COR-L47 (cell line): ENCODE measurements around the gene AFAP1.

Source experiments
- DNase-seq: peaks from one replicate; lab custom pipeline; 2025; lab: John Stamatoyannopoulos, UW

AFAP1 gene

DNA sequence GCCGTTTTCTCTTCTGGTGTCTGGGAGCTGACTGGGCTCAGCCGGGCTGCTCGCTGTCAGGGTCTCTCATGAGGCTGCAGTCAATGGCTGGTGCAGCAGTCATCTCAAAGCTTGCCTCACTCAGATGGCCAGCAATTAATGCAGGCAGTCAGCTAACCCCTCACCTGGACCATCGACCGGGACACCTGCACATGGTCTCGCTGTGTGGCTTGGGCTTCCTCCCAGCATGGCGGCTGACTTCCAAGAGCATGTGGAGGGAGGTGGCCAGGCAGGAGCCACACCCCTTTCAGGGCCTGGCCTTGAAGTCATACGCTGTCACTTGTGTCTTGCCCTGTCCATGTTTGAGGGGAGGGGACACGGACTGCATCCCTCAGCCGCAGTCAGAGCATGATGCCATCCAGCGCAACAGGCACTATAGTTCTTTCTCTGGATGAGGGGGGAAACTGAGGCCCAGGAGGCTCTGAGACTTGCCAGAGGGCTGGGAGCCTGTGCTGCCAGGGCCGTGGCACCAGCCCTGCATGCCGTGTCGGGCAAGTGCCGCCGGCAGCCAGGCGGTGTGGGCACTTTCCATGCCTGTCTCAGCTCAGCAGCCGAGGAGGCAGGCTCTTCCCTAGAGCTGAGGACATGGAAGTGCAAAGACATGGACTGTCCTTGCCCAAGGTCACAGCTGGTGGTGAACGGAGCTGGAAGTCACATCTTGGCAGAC is 201.8 kb downstream of the AFAP1 start:
- DNase-seq: no peak

DNA sequence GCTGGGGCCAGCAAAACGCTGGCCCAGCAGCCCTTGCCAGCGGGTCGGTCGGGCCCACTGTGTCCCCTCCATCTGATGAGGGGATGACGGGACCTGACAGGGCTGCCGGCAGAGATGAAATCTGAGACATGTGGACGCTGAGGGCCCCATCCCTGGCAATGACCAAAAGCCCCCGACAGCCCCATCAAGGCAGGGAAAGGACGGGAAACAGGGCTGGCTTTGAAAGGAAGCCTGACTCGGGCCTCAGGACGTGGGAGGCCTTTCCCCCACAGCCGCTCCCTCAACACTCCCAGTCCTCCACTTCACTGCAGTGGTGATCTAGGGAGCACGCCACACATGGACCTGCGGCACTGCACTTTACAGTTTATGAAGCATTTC is 202.4 kb downstream of the AFAP1 start:
- no peak for DNase-seq

DNA sequence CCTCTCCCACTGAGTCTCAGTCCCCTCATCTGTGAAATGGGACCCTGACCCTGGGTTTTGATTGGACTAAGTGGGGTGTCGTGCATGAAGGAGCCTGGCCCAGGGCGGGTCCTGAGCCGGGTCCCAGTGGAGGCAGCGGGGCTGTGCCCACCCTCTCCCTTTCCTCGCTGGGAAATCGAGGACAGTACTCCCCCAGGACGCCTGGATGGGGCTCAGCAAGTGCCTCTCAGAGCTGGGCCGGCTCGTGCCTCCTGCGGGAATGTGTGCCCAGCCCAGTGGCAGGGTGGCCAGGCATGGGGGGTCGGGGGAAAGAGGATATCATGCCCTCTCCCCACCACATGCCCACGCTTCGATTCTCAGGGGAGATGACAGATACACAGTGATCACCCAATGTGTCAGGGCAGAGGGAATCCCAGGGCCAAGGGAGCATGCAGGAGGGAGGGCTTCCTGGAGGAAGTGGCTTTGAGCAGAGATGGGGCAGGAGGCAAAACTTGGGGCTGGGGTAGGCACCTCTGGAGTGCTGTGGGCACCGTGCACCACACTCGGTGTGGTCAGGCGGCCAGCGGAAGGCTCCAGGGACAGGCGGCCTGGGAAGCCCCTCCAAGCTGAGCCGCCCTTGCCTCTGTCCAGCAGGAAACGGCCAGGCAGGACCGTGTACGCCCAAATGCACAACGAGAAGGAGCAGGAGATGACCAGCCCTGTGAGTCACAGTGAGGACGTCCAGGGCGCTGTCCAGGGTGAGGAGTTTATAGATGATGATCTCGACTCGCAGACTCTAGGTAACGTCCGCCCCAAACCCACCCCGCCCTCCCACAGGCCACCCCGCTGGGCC is 203.0 kb downstream of the AFAP1 start:
- DNase-seq: no peak

DNA sequence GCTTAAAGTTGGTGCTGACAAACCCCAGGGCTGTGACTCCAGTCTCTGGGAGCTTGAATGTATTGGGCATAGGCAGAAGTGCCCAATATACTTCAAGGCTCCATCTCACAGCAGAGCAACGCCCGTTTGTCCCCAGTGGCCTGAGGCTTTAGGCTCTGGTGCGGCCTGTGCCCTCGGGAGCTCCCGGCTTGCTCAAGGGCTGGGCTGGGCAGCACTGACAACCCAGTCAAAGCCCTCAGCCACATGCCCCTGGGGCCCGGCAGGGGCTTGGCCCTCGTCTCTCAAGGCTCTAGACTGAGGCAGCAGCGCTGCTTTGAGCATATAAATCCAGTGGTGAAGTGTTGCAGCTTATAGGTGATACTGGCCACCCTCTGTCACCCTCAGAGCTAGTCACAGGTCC is 203.7 kb downstream of the AFAP1 start:
- DNase-seq: no peak

DNA sequence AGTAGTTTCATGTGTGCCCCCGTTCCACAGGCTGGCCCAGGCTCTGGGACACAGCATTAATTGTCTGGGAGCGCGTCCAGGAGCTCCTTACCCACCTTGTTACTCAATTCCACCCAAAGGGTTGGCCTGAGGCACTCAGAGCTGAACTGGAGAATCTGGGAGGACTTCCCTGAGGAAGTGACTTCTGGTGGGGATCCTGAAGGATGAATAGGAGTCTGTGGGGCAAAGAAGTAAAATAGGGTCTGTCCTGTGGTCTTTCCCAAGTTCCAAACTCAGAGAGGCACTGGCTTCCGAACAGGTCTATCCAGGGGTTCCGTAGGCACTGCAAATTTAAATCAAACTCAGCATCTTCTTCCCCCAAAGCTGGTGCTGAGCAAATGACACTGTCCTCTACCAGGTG is 204.3 kb downstream of the AFAP1 start:
- DNase-seq: no peak

DNA sequence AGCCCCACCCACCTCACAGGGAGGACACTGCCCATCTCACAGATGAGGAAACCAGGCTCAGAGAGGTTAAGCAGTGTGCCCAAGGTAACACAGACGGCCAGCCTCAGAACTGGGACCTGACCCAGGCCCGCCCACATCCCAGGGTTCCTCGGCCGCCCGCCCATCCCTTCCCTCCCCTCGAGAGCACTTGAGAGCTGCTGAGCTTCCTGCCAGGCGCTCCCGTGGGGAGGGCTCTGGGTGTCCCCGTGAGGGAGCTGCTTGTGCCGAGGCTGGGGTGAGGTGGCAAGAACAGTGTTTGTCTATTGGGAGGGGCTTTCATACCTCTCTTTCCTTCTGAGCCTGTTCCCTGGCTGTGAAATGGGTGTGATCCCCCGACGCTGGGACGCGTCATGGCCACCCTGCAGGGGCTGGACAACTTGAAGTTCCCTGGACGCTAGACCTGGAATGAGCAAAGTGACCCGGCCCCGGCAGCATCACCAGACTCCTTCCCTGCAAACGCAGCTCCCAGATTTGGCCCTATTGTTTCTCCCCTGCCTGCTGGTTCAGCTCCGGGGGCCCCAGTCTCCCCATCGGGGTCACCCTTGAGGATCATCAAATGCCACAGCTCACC is 204.9 kb downstream of the AFAP1 start:
- no peak for DNase-seq

DNA sequence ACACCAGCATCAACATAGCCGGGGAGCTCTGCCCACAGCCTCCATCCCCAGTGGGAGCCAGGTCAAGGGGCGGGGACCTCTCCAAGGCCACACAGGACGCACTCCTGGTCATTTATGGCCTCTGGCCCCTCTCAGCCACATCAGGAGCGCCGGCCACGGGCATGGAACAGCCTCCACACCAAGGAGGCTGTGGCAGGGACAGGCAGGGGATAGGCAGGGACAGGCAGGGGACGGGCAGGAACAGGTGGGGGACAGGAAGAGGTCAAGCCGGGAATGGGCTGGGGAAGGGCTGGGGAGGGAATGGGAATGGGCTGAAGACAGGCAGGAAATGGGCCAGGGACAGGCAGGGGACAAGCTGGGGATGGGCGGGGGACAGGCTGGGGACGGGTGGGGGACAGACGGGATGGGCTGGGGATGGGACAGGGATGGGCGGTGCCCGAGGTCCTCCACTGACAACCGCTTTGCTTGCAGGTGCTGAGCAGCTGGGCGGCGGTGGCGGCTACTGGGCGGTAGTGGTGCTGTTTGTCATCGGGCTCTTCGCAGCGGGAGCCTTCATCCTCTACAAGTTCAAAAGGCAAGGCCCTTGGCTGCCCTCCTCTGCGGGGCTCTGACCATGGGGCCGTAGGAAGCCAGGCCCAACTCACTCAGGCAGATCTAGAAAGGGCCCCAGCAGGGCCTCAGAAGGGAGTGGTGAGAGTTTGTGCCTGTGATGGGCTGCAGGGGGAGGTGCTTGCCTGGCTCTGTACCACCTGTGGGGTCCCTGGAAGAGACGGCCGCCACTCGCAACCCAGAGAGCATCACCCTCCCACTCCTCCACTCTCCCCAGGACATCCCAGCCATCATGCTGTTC is 205.6 kb downstream of the AFAP1 start:
- no peak for DNase-seq

DNA sequence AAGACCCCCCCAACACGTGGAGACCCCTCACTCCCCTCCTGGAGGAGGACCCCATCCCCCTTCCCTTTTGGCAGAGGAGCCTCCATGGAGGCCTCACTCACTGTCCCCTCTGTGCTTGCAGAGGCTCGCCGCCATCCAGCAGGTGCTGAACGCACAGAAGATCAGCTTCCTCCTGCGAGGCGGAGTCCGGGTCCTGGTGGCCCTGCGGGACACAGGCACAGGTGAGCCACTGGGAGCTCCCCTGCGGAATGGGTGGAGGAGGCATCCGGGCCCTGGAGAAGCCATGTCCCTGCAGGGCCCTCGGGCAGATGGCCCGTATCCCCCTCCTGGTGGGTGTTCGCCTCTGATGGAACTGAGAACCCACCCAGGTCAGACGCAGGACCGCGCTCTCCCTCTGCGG is 206.5 kb downstream of the AFAP1 start:
- no peak for DNase-seq

DNA sequence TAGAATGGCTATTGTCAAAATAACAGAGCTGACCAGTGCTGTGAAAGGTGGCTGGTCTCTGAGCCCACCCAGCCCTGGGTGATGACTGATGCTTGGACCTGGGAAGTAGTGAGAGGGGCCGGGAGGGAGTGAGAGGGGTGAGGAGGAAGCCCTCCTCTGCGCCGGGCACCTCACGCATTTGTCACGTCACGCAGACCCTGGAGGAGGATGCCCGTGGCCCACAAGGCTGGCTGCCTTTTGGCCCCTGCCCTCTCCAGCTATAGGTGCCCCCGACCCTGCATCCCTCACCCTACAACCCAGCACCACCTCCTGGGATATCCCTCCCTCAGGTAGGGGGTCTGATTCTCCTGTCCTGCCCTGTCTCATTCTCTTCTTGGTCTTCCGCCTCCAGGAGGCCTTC is 207.4 kb downstream of the AFAP1 start:
- DNase-seq: no peak

DNA sequence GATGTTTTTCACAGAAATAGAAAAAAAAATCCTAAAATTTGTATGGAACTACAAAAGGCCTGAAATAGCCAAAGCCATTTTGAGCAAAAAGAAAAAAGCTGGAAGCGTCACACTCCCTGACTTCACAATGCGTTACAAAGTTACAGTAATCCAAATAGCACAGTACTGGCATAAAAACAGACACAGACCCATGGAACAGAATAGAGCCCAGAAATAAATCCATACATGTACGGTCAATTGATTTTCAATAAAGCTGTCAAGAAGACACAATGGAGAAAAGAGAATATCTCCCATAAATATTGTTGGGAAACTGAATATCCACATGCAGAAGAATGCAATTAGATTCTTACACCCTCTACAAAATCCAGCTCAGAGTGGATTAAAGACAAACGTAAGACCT is 208.2 kb downstream of the AFAP1 start:
- DNase-seq: no peak

DNA sequence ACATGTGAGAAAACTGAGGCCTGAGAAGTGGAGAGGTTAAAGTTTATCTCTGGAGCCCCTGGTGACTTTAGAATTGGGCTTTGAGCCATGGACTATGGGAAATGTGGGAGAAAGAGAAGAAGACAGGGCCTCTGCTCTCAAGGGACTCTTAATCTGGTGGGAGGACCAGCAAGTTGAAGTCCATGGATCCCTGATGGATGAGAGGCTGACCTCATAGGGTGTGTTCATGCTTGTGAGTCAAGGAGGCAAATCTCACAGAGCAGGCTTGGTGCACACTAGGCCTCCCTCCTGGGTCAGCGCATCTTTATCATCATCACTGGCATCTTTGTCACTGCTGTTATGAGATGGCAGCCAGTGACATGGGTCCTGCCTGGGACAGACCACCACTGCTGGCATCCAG is 211.9 kb downstream of the AFAP1 start:
- DNase-seq: no peak

DNA sequence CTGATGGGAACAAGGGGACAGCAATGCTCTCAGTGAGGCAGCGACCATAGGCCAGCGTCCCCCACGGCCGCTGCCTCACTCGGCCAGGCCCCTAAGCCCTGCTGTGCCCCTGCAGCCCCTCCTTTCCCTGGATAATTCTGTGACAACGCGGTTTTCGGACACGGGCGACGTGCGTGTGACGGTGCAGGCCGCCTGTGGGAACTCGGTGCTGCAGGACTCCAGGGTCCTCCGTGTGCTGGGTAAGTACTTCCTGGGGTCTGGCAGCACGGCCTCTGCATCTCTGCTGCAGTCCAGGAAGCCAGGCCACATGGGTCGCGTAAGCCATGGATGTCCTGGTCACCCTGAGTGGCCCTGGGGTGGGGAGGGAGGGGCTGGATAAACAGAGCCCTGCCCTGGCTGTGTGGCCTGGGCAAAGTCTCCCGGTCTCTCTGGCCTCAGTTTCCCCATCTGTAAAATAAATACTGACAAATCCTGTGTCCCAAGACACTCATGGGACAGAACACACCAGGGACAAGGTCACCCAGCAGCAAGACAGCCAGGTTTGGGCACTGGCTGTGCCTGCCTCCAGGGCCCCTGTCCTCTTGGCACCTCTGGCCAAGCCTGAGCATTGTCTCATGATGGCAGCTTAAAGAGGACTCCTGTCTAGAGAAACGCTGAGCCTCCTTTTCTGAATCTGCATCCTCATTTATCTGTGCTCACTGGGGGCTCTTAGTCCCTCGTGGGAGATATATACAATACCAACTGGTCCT is 212.8 kb downstream of the AFAP1 start:
- no peak for DNase-seq

DNA sequence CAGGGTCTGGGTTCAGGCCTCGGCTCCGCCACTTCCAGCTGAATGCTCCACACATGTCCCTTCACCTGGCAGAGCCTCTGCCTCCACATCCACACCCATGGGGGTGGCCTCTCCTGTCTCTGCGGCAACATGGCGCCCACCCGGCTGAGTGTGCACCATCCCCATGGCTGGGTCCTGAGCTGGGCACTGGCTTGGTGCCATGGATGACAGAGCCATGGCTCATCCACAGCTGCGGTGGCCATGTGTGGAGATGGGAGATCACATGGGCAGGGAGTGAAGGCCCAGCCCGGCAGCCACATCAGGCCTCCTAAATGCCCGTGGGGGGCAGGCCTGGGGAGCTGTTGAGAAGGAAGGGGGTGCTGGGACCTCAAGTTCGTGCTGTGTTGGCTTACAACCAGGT is 213.7 kb downstream of the AFAP1 start:
- no peak for DNase-seq

DNA sequence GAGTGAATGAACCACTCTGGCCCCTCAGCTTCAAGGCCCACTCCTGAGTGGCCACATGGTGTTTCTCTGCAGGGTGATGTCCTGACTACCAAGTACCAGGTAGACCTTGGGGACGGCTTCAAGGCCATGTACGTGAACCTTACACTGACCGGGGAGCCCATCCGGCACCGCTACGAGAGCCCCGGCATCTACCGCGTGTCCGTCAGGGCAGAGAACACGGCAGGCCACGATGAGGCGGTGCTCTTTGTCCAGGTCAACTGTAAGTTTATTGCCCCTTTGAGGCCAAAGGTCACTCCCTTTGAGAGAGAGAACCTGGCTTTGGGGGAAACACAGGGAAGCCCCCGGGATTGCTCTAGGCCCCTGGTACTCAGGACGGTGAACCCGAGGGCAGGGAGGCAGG is 216.0 kb downstream of the AFAP1 start:
- no peak for DNase-seq

DNA sequence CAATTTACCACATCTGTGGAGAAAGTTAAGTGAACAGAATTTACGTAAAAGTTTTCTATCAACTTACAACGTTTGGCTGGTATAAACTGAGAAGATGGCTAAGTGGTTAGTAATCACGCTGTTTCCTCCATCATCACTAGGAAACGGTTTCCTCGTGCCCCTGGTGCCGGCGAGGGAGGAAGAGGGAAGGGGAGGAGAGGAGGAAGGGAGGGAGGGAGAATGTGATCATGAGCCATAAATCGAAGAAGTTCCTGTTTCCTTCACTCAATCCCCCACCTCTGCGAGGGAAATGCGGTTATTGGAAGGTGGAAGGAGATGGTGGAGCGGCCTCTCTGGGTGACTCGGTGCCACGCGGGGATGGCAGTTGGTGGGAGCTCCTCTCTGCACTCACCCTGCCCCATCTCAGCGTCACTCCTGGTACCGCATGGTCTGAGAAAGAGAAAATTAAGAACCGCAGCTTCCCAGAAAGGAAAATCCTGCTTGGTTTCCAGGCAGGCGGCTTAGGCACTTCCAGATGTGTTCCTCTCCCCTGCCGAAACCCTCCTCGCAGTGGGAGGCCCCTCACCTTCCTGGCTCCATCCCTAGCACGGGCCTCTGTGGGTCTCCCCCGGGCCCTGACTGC is 216.8 kb downstream of the AFAP1 start:
- DNase-seq: no peak

DNA sequence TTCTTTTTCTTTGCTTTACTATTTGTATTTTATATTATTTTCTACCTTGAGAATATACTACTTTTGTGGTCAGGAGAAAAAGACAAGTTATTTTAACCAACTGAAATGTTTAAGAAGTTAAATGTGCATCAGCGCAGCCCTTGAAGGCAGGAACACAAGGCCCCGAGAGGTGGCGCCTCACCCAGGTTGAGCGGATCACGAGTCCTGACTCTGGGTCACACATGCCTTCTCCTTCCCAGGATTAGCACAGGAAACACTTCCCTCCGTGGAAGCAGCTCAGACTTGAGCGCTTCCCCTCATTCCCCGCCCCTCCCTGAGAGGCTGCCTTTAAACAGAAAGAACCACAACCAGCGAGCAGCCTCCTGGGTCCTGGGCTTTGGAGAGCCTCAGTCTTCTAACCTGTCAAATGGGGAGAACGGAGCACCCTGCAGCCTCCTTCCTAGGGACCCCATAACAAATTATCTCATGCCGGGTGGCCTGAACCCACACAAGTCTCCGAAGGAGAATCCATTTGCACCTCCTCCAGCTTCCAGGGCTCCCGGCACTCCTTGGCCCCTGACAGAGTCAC is 217.6 kb downstream of the AFAP1 start:
- DNase-seq: no peak

DNA sequence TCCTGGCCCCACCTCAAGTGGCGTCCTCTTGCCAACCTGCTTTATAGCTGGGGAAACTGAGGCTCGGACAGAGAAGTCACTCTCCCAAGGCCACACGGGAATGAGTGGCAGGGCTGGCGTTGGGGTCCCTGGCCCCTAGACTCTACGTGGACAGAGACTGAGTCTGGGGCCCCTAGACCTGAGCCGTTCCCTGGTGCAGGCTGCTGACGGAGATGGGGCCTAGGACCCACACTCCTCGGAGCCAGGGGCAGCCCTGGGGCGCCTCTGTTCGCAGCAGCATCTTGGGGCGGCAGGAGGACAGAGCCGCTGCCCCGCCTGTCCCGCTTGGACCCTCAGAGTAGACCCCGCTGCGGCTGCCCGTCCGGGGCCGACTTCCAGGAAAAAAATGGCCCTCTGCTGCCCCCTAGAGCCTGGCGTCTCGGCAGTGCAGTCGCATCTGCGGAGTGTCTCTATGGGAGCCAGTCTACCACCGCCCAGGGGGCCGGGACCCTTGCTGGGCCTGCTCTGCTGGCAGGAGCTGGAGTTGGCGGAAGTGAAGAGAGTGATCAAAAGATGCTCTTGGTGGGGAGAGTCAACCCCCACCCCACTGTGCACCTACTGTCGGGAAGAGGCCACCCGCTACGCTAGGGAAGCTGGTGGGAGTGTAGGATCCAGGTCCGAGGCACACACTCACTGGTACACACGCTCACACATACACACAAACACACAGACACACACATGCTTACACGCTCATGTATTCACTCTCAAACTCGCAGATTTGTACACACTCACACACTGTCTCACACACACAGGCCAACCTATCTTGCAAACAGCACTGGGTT is 220.1 kb downstream of the AFAP1 start:
- DNase-seq: peak; percentile 71

DNA sequence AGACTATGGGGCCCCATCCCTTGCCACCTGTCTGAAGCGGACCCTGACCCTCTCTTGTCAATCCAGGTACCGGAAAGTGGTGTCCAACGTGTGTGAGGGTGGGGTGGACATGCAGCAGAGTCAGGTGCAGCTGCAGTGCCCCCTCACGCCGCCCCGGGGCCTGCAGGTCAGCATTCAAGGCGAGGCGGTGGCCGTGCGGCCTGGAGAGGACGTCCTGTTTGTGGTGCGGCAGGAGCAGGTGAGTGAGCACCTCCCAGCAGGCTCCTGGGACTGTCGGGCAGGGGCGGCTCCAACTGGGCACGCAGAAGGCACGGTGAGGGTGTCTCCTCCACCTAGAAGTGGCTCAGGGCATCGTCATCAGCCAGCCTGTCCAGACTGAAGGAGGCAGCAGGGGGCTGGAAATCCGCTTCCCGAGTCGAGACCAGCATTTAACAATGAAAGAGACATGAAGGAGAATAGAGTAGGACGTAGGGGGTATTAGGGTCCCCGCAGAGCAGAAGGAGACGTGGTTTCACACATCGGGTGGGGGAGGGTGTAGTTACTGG is 221.6 kb downstream of the AFAP1 start:
- DNase-seq: no peak

DNA sequence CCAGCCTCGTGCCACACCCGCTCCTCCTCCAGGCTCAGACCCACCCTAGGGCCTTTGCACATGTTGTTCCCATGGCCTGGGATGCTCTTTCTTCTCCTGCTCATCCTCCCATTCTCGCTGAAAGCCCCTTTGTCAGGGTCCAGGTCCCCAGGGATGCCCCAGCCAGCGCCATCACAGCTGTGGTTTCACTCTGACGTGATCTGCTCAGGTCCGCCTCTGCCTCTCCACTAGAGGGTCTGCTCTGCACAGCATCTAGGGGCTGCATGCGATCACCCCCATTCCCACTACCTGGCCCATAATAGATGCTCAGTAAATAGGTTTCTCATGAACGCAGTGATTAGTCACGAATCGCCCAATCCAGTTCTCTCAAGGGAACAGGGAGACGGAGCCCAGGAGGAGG is 222.5 kb downstream of the AFAP1 start:
- DNase-seq: no peak
